NK-92 treated with Interleukin-12 subunit alpha and Interleukin-12 subunit beta, amount 100 ng/mL, for 24 hours (cell line): ENCODE results near the gene HOPX.
"Not testable (repeated sequence)": the region's sequence is repeated elsewhere in the genome, so short reads cannot be mapped to it uniquely, and the experiment has no call there.

Experiments used
- DNase-seq: peaks from one replicate; lab custom pipeline; 2025; lab: John Stamatoyannopoulos, UW

The HOPX gene

GRCh38 chr4:56681158-56681852, at the start of gene HOPX:
HOPX (minus strand) TSS chr4:56681296; CDS start chr4:56657816, 23,480 bp downstream.
- no peak for DNase-seq

GRCh38 chr4:56730097-56730496, 49.0 kb upstream of the HOPX start:
- DNase-seq, result no peak

GRCh38 chr4:56728512-56728911, 47.4 kb upstream of the HOPX start:
- DNase-seq, result no peak

- no peak for DNase-seq
Observed at GRCh38 chr4:56727150-56727549, 46.1 kb upstream of the HOPX start.

GRCh38 chr4:56726593-56726992, 45.5 kb upstream of the HOPX start:
- DNase-seq, result not testable (repeated sequence)

GRCh38 chr4:56723659-56724230, 42.6 kb upstream of the HOPX start:
- DNase-seq, result no peak

- DNase-seq, result no peak
Observed at GRCh38 chr4:56723201-56723605, 42.1 kb upstream of the HOPX start.

- no peak for DNase-seq
Observed at GRCh38 chr4:56708146-56708545, 27.1 kb upstream of the HOPX start.

- no peak for DNase-seq
Observed at GRCh38 chr4:56705966-56706365, 24.9 kb upstream of the HOPX start.

- no peak for DNase-seq
Observed at GRCh38 chr4:56705334-56705733, 24.2 kb upstream of the HOPX start.

- no peak for DNase-seq
Observed at GRCh38 chr4:56704089-56704871, 23.2 kb upstream of the HOPX start.

GRCh38 chr4:56703378-56703777, 22.3 kb upstream of the HOPX start:
- DNase-seq, result no peak

GRCh38 chr4:56701644-56702043, 20.5 kb upstream of the HOPX start:
- no peak for DNase-seq

- DNase-seq, result no peak
Observed at GRCh38 chr4:56701161-56701480, 20.0 kb upstream of the HOPX start.

- no peak for DNase-seq
Observed at GRCh38 chr4:56699537-56700105, 18.5 kb upstream of the HOPX start.

- DNase-seq, result no peak
Observed at GRCh38 chr4:56698329-56698728, 17.2 kb upstream of the HOPX start.

- DNase-seq, result no peak
Observed at GRCh38 chr4:56696056-56696455, 15.0 kb upstream of the HOPX start.

GRCh38 chr4:56693476-56693875, 12.4 kb upstream of the HOPX start:
- DNase-seq, result not testable (repeated sequence)

- no peak for DNase-seq
Observed at GRCh38 chr4:56692576-56692975, 11.5 kb upstream of the HOPX start.

- DNase-seq, result no peak
Observed at GRCh38 chr4:56691425-56691824, 10.3 kb upstream of the HOPX start.

- no peak for DNase-seq
Observed at GRCh38 chr4:56690393-56690792, 9.3 kb upstream of the HOPX start.

- no peak for DNase-seq
Observed at GRCh38 chr4:56689201-56689969, 8.3 kb upstream of the HOPX start.
